Breast epithelium (tissue), 4 donors: Measurements from ENCODE around the gene WRNIP1. TPM values are rescaled to one million over a fixed set of nuclear protein-coding genes. Genes with fewer than 3 reads are reported as not detected.

Experiments
- DNase-seq, 2 donors: peaks; one replicate each; pipeline ENCODE4 v3.0.0-alpha.2; 2019; ENCODE audit warnings: low spot score in 2 of 2
- H3K27ac ChIP-seq, 2 donors: fragments of 200-600 bp; sonication (generic) in 1 of 2; one replicate each; pipeline ENCODE4 v1.5.1; 2016 to 2019; ENCODE audit warnings: mild to moderate bottlenecking in 1 of 2
- H3K27me3 ChIP-seq, 2 donors: fragments of 200-600 bp; sonication (generic) in 1 of 2; one replicate each; pipeline versions ENCODE4 v1.5.1 to v1.6.0; 2017 to 2019; ENCODE audit warnings: control low read depth in 1 of 2, mild to moderate bottlenecking in 1 of 2
- H3K36me3 ChIP-seq: fragments of 200-600 bp; one replicate; pipeline ENCODE4 v1.5.1; 2019
- H3K4me1 ChIP-seq, 2 donors: fragments of 200-600 bp; sonication (generic); one replicate each; pipeline ENCODE4 v1.5.1; 2016 to 2019; ENCODE audit warnings: control low read depth in 1 of 2
- H3K4me3 ChIP-seq, 3 donors: fragments of 200-600 bp; sonication (generic); 1 replicate in 2 of 3; 2 replicates in 1 of 3; pipeline ENCODE4 v1.5.1; 2016 to 2019; ENCODE audit warnings: mild to moderate bottlenecking in 3 of 3, moderate library complexity in 2 of 3
- H3K9me3 ChIP-seq, 2 donors: fragments of 200-600 bp; sonication (generic) in 1 of 2; one replicate each; pipeline ENCODE4 v1.5.1; 2016 to 2019; ENCODE audit warnings: control low read depth in 1 of 2
- POLR2A ChIP-seq: fragments of 450-650 bp; IDR thresholded peaks from one replicate; pipeline ENCODE4 v1.6.1; 2016; ENCODE audit warnings: antibody characterized with exemption, mild to moderate bottlenecking, moderate library complexity
- POLR2AphosphoS5 ChIP-seq, 3 donors: sonication (generic); formaldehyde crosslinking; IDR thresholded peaks; one replicate each; pipeline ENCODE4 v1.6.1; 2017; ENCODE audit warnings: antibody characterized with exemption in 3 of 3
- intact Hi-C: fragments of 100-400 bp; cut with DNase I; formaldehyde crosslinking; loops from one replicate; pipeline ENCODE4 v1.15.1; 2023; ENCODE audit warnings: low total_unique reads
- total RNA-seq, 3 donors: library from RNA; depleted of rRNA; stranded (reverse); fragments of >200 nt; gene quantifications; one replicate each; pipeline ENCODE4 v1.1.0, GENCODE V29; 2016
- TF ChIP-seq, protein P1 (sequence below), 3 donors: fragments of 450-650 bp; IDR thresholded peaks; one replicate each; pipeline ENCODE4 v1.5.1; 2016 to 2017; ENCODE audit warnings: antibody characterized with exemption in 3 of 3, mild to moderate bottlenecking in 3 of 3, moderate library complexity in 3 of 3

Gene WRNIP1
- 10 to 100 TPM; 40.6 to 62.3 (median 59.3) TPM for total RNA-seq

- H3K4me1 ChIP-seq: peaks cover 0 to 19% of the 10 kb centered on the region in 2 donors
- H3K27me3 ChIP-seq: no peaks in the 10 kb centered on the region
- intact Hi-C loops: no loop called here
- DNase-seq: peak; percentile 98 to 99
- H3K9me3 ChIP-seq: no peaks in the 10 kb centered on the region
- TF ChIP-seq POLR2A (no peak), POLR2AphosphoS5 (IDR thresholded peaks at IDR 0.05) (peak; percentile 68 to 82 (median 81))
- TF ChIP-seq, protein P1, sequence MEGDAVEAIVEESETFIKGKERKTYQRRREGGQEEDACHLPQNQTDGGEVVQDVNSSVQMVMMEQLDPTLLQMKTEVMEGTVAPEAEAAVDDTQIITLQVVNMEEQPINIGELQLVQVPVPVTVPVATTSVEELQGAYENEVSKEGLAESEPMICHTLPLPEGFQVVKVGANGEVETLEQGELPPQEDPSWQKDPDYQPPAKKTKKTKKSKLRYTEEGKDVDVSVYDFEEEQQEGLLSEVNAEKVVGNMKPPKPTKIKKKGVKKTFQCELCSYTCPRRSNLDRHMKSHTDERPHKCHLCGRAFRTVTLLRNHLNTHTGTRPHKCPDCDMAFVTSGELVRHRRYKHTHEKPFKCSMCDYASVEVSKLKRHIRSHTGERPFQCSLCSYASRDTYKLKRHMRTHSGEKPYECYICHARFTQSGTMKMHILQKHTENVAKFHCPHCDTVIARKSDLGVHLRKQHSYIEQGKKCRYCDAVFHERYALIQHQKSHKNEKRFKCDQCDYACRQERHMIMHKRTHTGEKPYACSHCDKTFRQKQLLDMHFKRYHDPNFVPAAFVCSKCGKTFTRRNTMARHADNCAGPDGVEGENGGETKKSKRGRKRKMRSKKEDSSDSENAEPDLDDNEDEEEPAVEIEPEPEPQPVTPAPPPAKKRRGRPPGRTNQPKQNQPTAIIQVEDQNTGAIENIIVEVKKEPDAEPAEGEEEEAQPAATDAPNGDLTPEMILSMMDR (IDR thresholded peaks at IDR 0.05): peak in 2 of 3 donors; percentile 27 to 82
- peak within 1 kb of the TSS; percentile 77 to 94 (median 94) for H3K4me3 ChIP-seq
- no peaks in the 10 kb centered on the region for H3K36me3 ChIP-seq
- H3K27ac ChIP-seq: peak within 1 kb of the TSS; percentile 83 to 96
Measured at GRCh38 chr6:2765166-2765895, at the start of gene WRNIP1. WRNIP1 (plus strand) TSS chr6:2765393; CDS start chr6:2765623, 230 bp downstream.

- intact Hi-C loops: no loop called here
- no peak for DNase-seq
Measured at GRCh38 chr6:2715737-2716136, 49.5 kb upstream of the WRNIP1 start.

GRCh38 chr6:2716936-2717700, 48.1 kb upstream of the WRNIP1 start:
- Histone ChIP-seq H3K36me3 (no peaks in the 10 kb centered on the region), H3K4me3 (no peak overlapping the region), H3K9me3 (no peaks in the 10 kb centered on the region), H3K4me1 (no peaks in the 10 kb centered on the region), H3K27ac (no peak overlapping the region), H3K27me3 (no peaks in the 10 kb centered on the region)
- TF ChIP-seq POLR2AphosphoS5 (IDR thresholded peaks at IDR 0.05) (no peak), POLR2A (no peak)
- TF ChIP-seq, protein P1 (IDR thresholded peaks at IDR 0.05): no peak
- DNase-seq: no peak
- intact Hi-C loops: no loop called here

More at GRCh38 chr6:2715737-2716136, 49.5 kb upstream of the WRNIP1 start:
- Histone ChIP-seq H3K4me3 (no peak overlapping the region), H3K27ac (no peak overlapping the region), H3K4me1 (no peaks in the 10 kb centered on the region), H3K27me3 (no peaks in the 10 kb centered on the region), H3K36me3 (no peaks in the 10 kb centered on the region), H3K9me3 (peaks cover 0 to 2% of the 10 kb centered on the region in 2 donors)
- TF ChIP-seq POLR2AphosphoS5 (IDR thresholded peaks at IDR 0.05): no peak

DNA sequence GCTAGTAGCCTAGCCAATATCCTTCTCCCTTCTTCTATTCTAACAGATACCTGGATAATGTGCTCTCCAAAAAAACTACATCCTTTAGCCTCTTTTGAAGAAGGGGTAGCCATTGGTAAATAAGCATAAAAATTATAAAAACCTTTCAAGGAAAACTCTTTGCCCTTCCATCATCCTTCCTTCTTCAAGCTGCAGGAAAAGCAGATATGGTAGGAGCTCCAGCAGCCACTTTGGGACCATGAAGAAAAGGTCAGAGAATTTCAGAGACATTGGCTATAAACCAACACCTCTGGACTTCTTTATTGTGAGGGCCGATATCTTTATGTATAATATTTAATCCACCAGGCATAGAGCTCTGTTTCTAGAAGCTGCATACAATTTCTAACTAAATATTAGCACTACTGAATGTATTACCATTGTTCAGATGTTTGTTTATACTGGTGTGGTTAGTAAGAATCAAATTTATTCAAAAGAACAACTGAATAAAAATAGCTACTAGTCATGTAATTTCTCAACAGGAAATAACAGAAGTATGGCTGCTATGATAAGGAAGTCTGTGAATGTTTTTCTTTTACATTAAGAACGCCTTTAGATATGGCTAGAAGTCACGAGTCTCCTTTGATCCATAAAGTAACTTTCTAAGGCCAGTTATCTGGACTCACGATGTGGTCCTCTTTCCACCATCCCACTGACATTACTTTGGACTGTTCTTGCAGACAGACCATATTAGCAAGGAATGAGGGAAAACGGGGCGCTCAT, 46.7 kb upstream of the WRNIP1 start:
- no peak overlapping the region for H3K27ac ChIP-seq
- intact Hi-C loops: no loop called here
- TF ChIP-seq, protein P1 (IDR thresholded peaks at IDR 0.05): no peak
- no peak for TF ChIP-seq POLR2A
- no peak for TF ChIP-seq POLR2AphosphoS5 (IDR thresholded peaks at IDR 0.05)

GRCh38 chr6:2719093-2719455, 46.1 kb upstream of the WRNIP1 start:
- Histone ChIP-seq H3K4me1 (no peaks in the 10 kb centered on the region), H3K36me3 (no peaks in the 10 kb centered on the region), H3K27me3 (no peaks in the 10 kb centered on the region), H3K4me3 (no peak overlapping the region), H3K9me3 (no peaks in the 10 kb centered on the region), H3K27ac (no peak overlapping the region)
- intact Hi-C loops: no loop called here
- TF ChIP-seq, protein P1 (IDR thresholded peaks at IDR 0.05): no peak
- no peak for TF ChIP-seq POLR2AphosphoS5 (IDR thresholded peaks at IDR 0.05)
- TF ChIP-seq POLR2A: no peak
- DNase-seq: no peak

More for the DNA sequence above, 46.7 kb upstream of the WRNIP1 start:
- DNase-seq: no peak
- Histone ChIP-seq H3K9me3 (no peaks in the 10 kb centered on the region), H3K4me3 (no peak overlapping the region), H3K4me1 (no peaks in the 10 kb centered on the region), H3K27me3 (no peaks in the 10 kb centered on the region), H3K36me3 (no peaks in the 10 kb centered on the region)
